NOMO-1 treated with DMSO at 0.1 percent for 48 hours (cell line): Measurements from ENCODE around the gene PIAS1.
A peak's percentile ranks its signal among the peaks of the same experiment; 100 is the strongest.
"Not testable (repeated sequence)": the region's sequence is repeated elsewhere in the genome, so short reads cannot be mapped to it uniquely, and the experiment has no call there.

ENCODE experiments used
- DNase-seq: peaks from one replicate; lab custom pipeline; 2025; ENCODE audit not compliant: unreplicated experiment; lab: John Stamatoyannopoulos, UW

The PIAS1 gene

GRCh38 chr15:68213991-68214837 lies 160.1 kb downstream of the PIAS1 start:
- DNase-seq, result no peak

- no peak for DNase-seq
These were observed 160.7 kb downstream of the PIAS1 start for GRCh38 chr15:68214838-68215254.

GRCh38 chr15:68217341-68217740 lies 163.2 kb downstream of the PIAS1 start:
- DNase-seq, result no peak

- DNase-seq, result no peak
These were observed 164.2 kb downstream of the PIAS1 start for GRCh38 chr15:68218331-68218730.

GRCh38 chr15:68218847-68219798 lies 165.0 kb downstream of the PIAS1 start:
- DNase-seq, result no peak

- no peak for DNase-seq
These were observed 166.4 kb downstream of the PIAS1 start for GRCh38 chr15:68220489-68220888.

- DNase-seq, result no peak
These were observed 166.9 kb downstream of the PIAS1 start for GRCh38 chr15:68220967-68221366.

GRCh38 chr15:68221530-68222431 lies 167.7 kb downstream of the PIAS1 start:
- not testable (repeated sequence) for DNase-seq

GRCh38 chr15:68222432-68222743 lies 168.3 kb downstream of the PIAS1 start:
- DNase-seq, result not testable (repeated sequence)

- no peak for DNase-seq
These were observed 169.1 kb downstream of the PIAS1 start for GRCh38 chr15:68223171-68223570.

- no peak for DNase-seq
These were observed 170.0 kb downstream of the PIAS1 start for GRCh38 chr15:68224108-68224507.

GRCh38 chr15:68224546-68225250 lies 170.6 kb downstream of the PIAS1 start:
- peak; percentile 76 for DNase-seq

- not testable (repeated sequence) for DNase-seq
These were observed 171.3 kb downstream of the PIAS1 start for GRCh38 chr15:68225442-68225841.

- DNase-seq, result no peak
These were observed 173.6 kb downstream of the PIAS1 start for GRCh38 chr15:68227643-68228142.

- DNase-seq, result peak; percentile 28
These were observed 174.2 kb downstream of the PIAS1 start for GRCh38 chr15:68228143-68228970.

GRCh38 chr15:68228971-68229385 lies 174.9 kb downstream of the PIAS1 start:
- peak; percentile 16 for DNase-seq

- peak; percentile 69 for DNase-seq
These were observed 175.5 kb downstream of the PIAS1 start, which contains the start of gene CLN6 for GRCh38 chr15:68229386-68230156. CLN6 (minus strand) TSS chr15:68229728; CDS start chr15:68229584, 144 bp downstream.
